ENCODE results near the gene RRP1B. TPM values are rescaled to one million over a fixed set of nuclear protein-coding genes. Genes with fewer than 3 reads are reported as not detected.
A peak's percentile ranks its signal among the peaks of the same experiment; 100 is the strongest.

Gene RRP1B
- total RNA-seq, 1 experiment from 2014 or later: 55.9 TPM

GRCh38 chr21:43686811-43687565, 27.6 kb downstream of the RRP1B start:
- DNase-seq (ENCODE audit: low read depth, low spot score): no peak
- POLR2A ChIA-PET: no interaction called here
- CTCF ChIA-PET: no interaction called here
- TF ChIP-seq, protein P1, sequence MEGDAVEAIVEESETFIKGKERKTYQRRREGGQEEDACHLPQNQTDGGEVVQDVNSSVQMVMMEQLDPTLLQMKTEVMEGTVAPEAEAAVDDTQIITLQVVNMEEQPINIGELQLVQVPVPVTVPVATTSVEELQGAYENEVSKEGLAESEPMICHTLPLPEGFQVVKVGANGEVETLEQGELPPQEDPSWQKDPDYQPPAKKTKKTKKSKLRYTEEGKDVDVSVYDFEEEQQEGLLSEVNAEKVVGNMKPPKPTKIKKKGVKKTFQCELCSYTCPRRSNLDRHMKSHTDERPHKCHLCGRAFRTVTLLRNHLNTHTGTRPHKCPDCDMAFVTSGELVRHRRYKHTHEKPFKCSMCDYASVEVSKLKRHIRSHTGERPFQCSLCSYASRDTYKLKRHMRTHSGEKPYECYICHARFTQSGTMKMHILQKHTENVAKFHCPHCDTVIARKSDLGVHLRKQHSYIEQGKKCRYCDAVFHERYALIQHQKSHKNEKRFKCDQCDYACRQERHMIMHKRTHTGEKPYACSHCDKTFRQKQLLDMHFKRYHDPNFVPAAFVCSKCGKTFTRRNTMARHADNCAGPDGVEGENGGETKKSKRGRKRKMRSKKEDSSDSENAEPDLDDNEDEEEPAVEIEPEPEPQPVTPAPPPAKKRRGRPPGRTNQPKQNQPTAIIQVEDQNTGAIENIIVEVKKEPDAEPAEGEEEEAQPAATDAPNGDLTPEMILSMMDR (IDR thresholded peaks at IDR 0.05 in 2 of 3, conservative IDR thresholded peaks at IDR 0.05 in 1 of 3; ENCODE audit: borderline replicate concordance in 1 of 3, insufficient read depth in 1 of 3, low read depth in 2 of 3, low read length in 2 of 3): no peak
- H3K36me3 ChIP-seq (ENCODE audit: control insufficient read depth in 1 of 2, insufficient read depth in 2 of 2, low read length in 2 of 2): peaks cover 51 to 78% of the 10 kb centered on the region in 2 experiments; a peak in 3 of 4 replicates
- H3K4me1 ChIP-seq (ENCODE audit: control insufficient read depth in 1 of 2, insufficient read depth in 2 of 2, low read length in 2 of 2): no peaks in the 10 kb centered on the region
- H3K4me3 ChIP-seq (replicated peaks in 1 of 2; ENCODE audit: low read depth in 1 of 2, low read length in 2 of 2): no peak overlapping the region
- no peaks in the 10 kb centered on the region for H4K20me1 ChIP-seq (ENCODE audit: insufficient read depth)
- intact Hi-C loops (cut with micrococcal nuclease): no loop called here
- no peaks in the 10 kb centered on the region for H3K9me3 ChIP-seq (ENCODE audit: control insufficient read depth in 1 of 2, insufficient read depth in 1 of 2, low read depth in 1 of 2, low read length in 2 of 2)
- H3K4me2 ChIP-seq (ENCODE audit: low read length): no peak overlapping the region
- peaks cover 10% of the 10 kb centered on the region; the same call in 1 of the 2 replicates for H3K79me2 ChIP-seq (ENCODE audit: insufficient read depth, low read length)
- ATAC-seq: no peak
- no peaks in the 10 kb centered on the region for H3K9me2 ChIP-seq (ENCODE audit: insufficient read depth)
- RAD21 ChIA-PET (ENCODE audit: low non-redundant PET in 1 of 2, low total read pairs in 2 of 2, uncharacterized antibody in 2 of 2, unreplicated experiment in 2 of 2): no interaction called here
- no peak overlapping the region for H3K27ac ChIP-seq (ENCODE audit: low read depth, low read length)
- H3K27me3 ChIP-seq (ENCODE audit: insufficient read depth, low read length): no peaks in the 10 kb centered on the region
- H3K9ac ChIP-seq (ENCODE audit: low read length): no peak overlapping the region
- BruUV-seq (replicated peaks): no TSS peak
- no peak overlapping the region for H2AFZ ChIP-seq (ENCODE audit: low read depth, low read length, poor library complexity, severe bottlenecking)

DNA sequence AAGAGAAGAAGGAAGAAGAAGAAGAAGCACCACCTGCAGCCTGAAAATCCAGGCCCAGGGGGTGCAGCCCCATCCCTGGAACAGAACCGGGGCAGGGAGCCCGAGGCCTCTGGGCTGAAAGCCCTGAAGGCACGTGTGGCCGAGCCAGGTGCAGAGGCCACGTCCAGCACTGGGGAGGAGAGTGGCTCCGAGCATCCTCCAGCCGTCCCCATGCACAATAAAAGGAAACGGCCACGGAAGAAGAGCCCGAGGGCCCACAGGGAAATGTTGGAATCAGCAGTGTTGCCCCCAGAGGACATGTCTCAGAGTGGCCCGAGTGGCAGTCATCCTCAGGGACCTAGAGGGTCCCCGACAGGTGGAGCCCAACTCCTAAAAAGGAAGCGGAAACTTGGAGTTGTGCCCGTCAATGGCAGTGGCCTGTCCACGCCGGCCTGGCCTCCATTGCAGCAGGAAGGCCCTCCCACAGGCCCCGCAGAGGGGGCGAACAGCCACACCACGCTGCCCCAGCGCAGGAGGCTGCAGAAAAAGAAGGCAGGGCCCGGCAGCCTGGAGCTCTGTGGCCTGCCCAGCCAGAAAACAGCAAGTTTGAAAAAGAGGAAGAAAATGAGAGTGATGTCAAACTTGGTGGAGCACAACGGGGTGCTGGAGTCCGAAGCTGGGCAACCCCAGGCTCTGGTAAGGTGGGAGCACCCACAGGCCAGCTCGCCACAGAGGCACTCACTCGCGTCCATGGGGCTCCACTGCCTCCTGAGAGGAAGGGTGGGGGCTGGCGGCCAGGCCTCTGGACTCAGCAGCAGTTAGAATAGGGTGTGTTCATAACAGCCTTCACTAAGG, 28.4 kb downstream of the RRP1B start:
- Histone ChIP-seq H3K36me3 (ENCODE audit: control insufficient read depth in 1 of 2, insufficient read depth in 2 of 2, low read length in 2 of 2) (peaks cover 54 to 76% of the 10 kb centered on the region in 2 experiments; a peak in 3 of 4 replicates), H3K4me2 (ENCODE audit: low read length) (no peak overlapping the region), H3K4me1 (ENCODE audit: control insufficient read depth in 1 of 2, insufficient read depth in 2 of 2, low read length in 2 of 2) (no peaks in the 10 kb centered on the region), H3K9ac (ENCODE audit: low read length) (no peak overlapping the region), H3K27ac (ENCODE audit: low read depth, low read length) (no peak overlapping the region), H3K4me3 (replicated peaks in 1 of 2; ENCODE audit: low read depth in 1 of 2, low read length in 2 of 2) (no peak overlapping the region), H3K27me3 (ENCODE audit: insufficient read depth, low read length) (no peaks in the 10 kb centered on the region), H3K9me2 (ENCODE audit: insufficient read depth) (no peaks in the 10 kb centered on the region), H3K79me2 (ENCODE audit: insufficient read depth, low read length) (0 out of 2 replicates have a peak, but pooled peaks cover 4% of the 10 kb centered on the region), H3K9me3 (ENCODE audit: control insufficient read depth in 1 of 2, insufficient read depth in 1 of 2, low read depth in 1 of 2, low read length in 2 of 2) (no peaks in the 10 kb centered on the region), H4K20me1 (ENCODE audit: insufficient read depth) (no peaks in the 10 kb centered on the region), H2AFZ (ENCODE audit: low read depth, low read length, poor library complexity, severe bottlenecking) (no peak overlapping the region)
- CTCF ChIA-PET: no interaction called here
- intact Hi-C loops (cut with micrococcal nuclease): no loop called here
- TSS peak; percentile 54 for BruUV-seq (replicated peaks)
- no peak for ATAC-seq
- RAD21 ChIA-PET (ENCODE audit: low non-redundant PET in 1 of 2, low total read pairs in 2 of 2, uncharacterized antibody in 2 of 2, unreplicated experiment in 2 of 2): no interaction called here
- POLR2A ChIA-PET: no interaction called here
- DNase-seq (ENCODE audit: low read depth, low spot score): no peak
- TF ChIP-seq EGR1 (IDR thresholded peaks at IDR 0.05; ENCODE audit: low read depth): no peak
- TF ChIP-seq, protein P2, sequence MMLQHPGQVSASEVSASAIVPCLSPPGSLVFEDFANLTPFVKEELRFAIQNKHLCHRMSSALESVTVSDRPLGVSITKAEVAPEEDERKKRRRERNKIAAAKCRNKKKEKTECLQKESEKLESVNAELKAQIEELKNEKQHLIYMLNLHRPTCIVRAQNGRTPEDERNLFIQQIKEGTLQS (IDR thresholded peaks at IDR 0.05): no peak
- TF ChIP-seq EZH2phosphoT487 (IDR thresholded peaks at IDR 0.05; ENCODE audit: borderline replicate concordance): no peak
- TF ChIP-seq ELF1 (IDR thresholded peaks at IDR 0.05; ENCODE audit: borderline replicate concordance, low read depth): no peak
- TF ChIP-seq ZFX (IDR thresholded peaks at IDR 0.05): no peak
- no peak for TF ChIP-seq TCF7L2 (IDR thresholded peaks at IDR 0.05; ENCODE audit: borderline replicate concordance, extremely low read depth, insufficient read depth, insufficient read length)
- no peak for TF ChIP-seq POLR2A (IDR thresholded peaks at IDR 0.05; ENCODE audit: borderline replicate concordance, extremely low read depth, insufficient read depth, insufficient read length)
- TF ChIP-seq ZBTB33 (IDR thresholded peaks at IDR 0.05; ENCODE audit: extremely low read depth, insufficient replicate concordance, low read length): no peak
